HG02678 (cell line): ENCODE measurements around the gene LRRFIP1.

Experiments
- ATAC-seq: cut with Tn5 transposase; IDR thresholded peaks from one replicate; pipeline ENCODE4 v1.9.1; 2021; ENCODE audit warnings: mild to moderate bottlenecking, moderate library complexity; ENCODE audit not compliant: unreplicated experiment

Gene LRRFIP1

DNA sequence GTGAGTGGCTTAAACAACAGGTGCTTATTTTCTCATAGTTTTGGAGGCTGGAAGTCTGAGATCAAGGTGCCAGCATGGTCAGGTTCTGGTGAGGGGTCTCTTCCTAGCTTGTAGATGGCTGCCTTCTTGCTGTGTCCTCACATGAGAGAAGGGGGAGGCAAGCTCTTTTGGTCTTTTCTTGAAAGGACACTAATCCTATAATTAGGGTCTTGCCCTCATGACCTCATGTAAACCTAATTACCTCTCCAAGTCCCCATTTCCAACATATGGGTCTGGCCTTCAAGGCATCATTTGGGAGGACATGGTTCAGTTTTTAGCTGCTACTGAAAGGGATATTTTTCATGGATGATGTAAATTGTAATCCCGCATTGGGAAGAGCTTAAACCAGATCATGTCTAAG, 189.1 kb downstream of the LRRFIP1 start:
- no peak for ATAC-seq

GRCh38 chr2:237818066-237818473, 190.7 kb downstream of the LRRFIP1 start:
- ATAC-seq: no peak

GRCh38 chr2:237819231-237819630, 191.8 kb downstream of the LRRFIP1 start:
- ATAC-seq: no peak

DNA sequence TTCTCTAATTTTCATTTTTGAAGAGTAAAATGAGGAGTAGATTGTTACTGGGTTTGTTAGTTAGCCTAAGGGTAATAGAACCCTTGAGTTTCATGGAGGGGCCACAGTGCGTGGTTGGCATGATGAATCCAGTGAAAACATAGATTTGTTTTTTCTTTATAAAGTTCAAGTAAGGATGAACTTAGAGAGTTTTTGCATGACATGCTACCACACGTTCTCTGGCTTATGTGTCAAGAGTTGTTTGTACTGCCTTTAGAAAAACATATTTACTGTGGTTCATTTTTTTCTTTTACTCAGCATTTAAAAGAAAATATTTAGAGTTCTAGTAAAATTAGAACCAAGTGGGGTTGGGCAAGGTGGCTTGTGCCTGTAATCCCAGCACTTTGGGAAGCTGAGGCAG, 193.0 kb downstream of the LRRFIP1 start:
- ATAC-seq: no peak

- no peak for ATAC-seq
Measured at GRCh38 chr2:237823544-237823943, 196.2 kb downstream of the LRRFIP1 start.

DNA sequence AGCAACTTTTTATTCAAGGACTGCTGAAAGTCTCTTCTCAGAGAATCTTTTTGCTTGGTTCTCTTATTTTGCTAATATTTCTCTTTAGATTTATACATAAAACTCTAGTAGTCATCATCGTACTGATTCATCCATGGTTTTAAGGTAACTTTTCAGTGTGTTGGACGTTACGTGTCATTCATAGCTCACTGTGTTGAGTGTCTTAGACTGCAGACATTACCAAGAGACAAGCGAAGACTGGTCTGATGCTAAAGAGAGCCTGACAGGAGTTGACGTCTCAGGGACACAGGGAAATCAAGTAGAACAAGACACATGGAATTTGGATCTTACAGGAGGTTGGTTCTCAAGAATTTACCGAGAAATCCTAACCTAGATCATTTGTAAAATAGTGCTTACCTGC, 196.7 kb downstream of the LRRFIP1 start:
- no peak for ATAC-seq

- no peak for ATAC-seq
Measured at GRCh38 chr2:237827421-237827987, 200.1 kb downstream of the LRRFIP1 start.
